ENCODE measurements around the gene CBFA2T3.

DNA sequence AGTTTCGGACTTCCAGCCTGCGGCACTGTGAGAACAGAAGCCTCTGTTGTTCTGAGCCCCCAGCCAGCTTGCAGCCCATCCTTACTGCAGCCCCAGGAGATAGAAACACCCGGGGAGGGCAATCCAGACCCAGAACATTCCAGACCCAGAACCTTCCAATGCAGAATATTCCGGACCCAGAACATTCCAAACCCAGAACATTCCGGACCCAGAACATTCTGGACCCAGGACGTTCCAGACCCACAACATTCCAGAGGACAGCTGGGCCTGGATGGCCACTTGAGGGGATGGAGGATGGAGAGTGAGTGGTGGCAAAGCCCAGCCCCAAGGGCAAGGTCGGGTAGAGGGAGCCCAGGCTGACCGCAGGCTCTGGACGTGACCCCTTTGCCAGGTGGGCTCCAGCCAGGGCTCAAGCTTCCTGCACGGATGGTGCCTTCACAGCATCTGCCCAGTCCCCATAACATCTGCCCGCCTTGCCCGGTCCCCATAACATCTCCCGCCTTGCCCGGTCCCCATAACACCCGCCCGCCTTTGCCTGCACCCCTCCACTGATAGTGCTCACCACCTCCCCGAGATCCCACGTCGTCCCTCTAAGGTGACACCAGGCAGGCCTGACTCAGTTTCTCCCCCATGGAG is 3.5 kb downstream of the CBFA2T3 start:
- TF ChIP-seq FOXP2 (optimal IDR thresholded peaks at IDR 0.05; ENCODE audit: borderline replicate concordance, extremely low read depth, extremely low read length, insufficient read depth) = no peak
- TF ChIP-seq TAF1 (IDR thresholded peaks at IDR 0.05; ENCODE audit: borderline replicate concordance, insufficient read depth, low read length) = no peak
- TF ChIP-seq SIN3A (IDR thresholded peaks at IDR 0.05; ENCODE audit: borderline replicate concordance, insufficient read depth, low read length) = no peak
